Pancreas (tissue), 10 donors: ENCODE measurements around the gene DLG2. TPM values are rescaled to one million over a fixed set of nuclear protein-coding genes. Genes with fewer than 3 reads are reported as not detected.
A peak's percentile ranks its signal among the peaks of the same experiment; 100 is the strongest.

Source experiments
- ATAC-seq, 4 donors: fragments of 200-7000 bp; cut with Tn5 transposase; one replicate each; pipeline versions ENCODE4 v1.8.0 to v1.9.1; 2020; ENCODE audit warnings: mild to moderate bottlenecking in 4 of 4, moderate library complexity in 4 of 4
- DNase-seq, 6 donors: peaks; one replicate each; pipeline ENCODE4 v3.0.0-alpha.2; 2020
- FAIRE-seq: peaks from 2 replicates; lab custom pipeline; 2012; peaks lifted over from hg19 to GRCh38; lab: Jason Lieb, UNC
- H3K27ac ChIP-seq, 4 donors: fragments of 200-600 bp; sonication (generic); 1 replicate in 3 of 4; 2 replicates in 1 of 4; pipeline versions ENCODE4 v1.5.0 to v1.8.0; 2020
- H3K27me3 ChIP-seq, 4 donors: fragments of 200-600 bp; one replicate each; pipeline ENCODE4 v1.8.0; 2021
- H3K36me3 ChIP-seq, 3 donors: fragments of 200-600 bp; sonication (generic) in 1 of 3; one replicate each; pipeline versions ENCODE4 v1.5.0 to v1.8.0; 2020 to 2021
- H3K4me1 ChIP-seq, 3 donors: fragments of 200-600 bp; one replicate each; pipeline ENCODE4 v1.8.0; 2021
- H3K4me3 ChIP-seq, 4 donors: fragments of 200-600 bp; sonication (generic) in 2 of 4; one replicate each; pipeline versions ENCODE4 v1.5.0 to v1.8.0; 2020 to 2021
- H3K9me3 ChIP-seq, 4 donors: fragments of 200-600 bp; one replicate each; pipeline ENCODE4 v1.8.0; 2021
- WGBS, 2 donors: extraction: QIAGEN DNeasy Blood & Tissue Kit; methylation state at CpG; one replicate each; pipeline ENCODE4 v1.1.7; 2013; 5-methylcytosine and 5-hydroxymethylcytosine counted together
- intact Hi-C, 3 donors: fragments of 100-400 bp; cut with DNase I; formaldehyde crosslinking; loops; one replicate each; pipeline versions ENCODE4 v1.11.1 to v1.14.2; 2022
- polyA plus RNA-seq, 2 donors: library from polyadenylated mRNA; stranded (reverse); fragments of 200-250 nt; gene quantifications; one replicate each; pipeline ENCODE4 v1.2.3, GENCODE V29; 2013
- total RNA-seq, 6 donors: library from RNA; stranded (reverse); fragmentation: NEBNext Ultra II Directional in 4 of 6; extraction: Animal tissue kit (Norgen Biotek cat#: 25700) in 4 of 6; gene quantifications; one replicate each; pipeline versions ENCODE4 v1.2.1 to v1.2.4, GENCODE V29; 2021 to 2023
- TF ChIP-seq, protein P1 (sequence below), 4 donors: fragments of 200-600 bp; sonication (generic) in 3 of 4; IDR thresholded peaks; one replicate each; pipeline versions ENCODE4 v1.5.0 to v1.8.0; 2021; ENCODE audit warnings: antibody characterized with exemption in 4 of 4
- donor health status: healthy with polysubstance abuse.
- donor health status: DM: no; HTN: no; CAD: no; lungs with moderate emphysema.
- donor health status: DM: no; HTN: no; CAD: no.
- donor health status: control.
- donor health status: control.
- donor health status: Bipolar disorder and iron deficiency.
- donor health status: DM: yes; HTN: yes; CAD: no.
- donor health status: DM: no; HTN: no; CAD: no.
- donor health status: DM: no; HTN: no; CAD: no.
- donor health status: DM: yes; HTN: yes; CAD: no.

The DLG2 gene
- total and polyA plus RNA-seq, 8 donors, result 1.2 to 5.4 (median 3.6) TPM

DNA sequence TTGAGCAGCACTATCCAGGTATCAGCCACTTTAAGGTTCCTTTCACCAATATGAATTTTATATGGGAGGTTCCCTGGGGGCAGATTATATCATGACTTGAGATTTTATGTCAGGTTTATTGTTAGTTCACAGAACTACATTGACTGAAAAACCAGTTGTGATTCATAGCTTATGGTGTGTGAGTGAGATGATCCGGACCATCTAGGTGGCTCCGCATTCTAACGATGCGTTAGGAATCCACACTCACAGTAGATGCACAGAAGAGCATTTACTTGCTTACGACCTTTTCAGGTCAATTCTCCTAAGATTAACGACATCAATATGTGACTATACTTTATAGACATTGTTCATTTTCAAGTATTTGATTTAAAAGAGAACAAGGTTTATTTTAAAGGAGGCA, 1356.7 kb downstream of the DLG2 start:
- Histone ChIP-seq H3K4me1 (no peaks in the 10 kb centered on the region), H3K27me3 (no peaks in the 10 kb centered on the region), H3K9me3 (no peaks in the 10 kb centered on the region), H3K27ac (no peak overlapping the region), H3K36me3 (no peaks in the 10 kb centered on the region), H3K4me3 (no peak overlapping the region)
- no peak for DNase-seq
- ATAC-seq, result no peak
- WGBS, 2 donors, result 77 to 83% methylated on average over 6 of the region's 6 CpGs
- TF ChIP-seq, protein P1, sequence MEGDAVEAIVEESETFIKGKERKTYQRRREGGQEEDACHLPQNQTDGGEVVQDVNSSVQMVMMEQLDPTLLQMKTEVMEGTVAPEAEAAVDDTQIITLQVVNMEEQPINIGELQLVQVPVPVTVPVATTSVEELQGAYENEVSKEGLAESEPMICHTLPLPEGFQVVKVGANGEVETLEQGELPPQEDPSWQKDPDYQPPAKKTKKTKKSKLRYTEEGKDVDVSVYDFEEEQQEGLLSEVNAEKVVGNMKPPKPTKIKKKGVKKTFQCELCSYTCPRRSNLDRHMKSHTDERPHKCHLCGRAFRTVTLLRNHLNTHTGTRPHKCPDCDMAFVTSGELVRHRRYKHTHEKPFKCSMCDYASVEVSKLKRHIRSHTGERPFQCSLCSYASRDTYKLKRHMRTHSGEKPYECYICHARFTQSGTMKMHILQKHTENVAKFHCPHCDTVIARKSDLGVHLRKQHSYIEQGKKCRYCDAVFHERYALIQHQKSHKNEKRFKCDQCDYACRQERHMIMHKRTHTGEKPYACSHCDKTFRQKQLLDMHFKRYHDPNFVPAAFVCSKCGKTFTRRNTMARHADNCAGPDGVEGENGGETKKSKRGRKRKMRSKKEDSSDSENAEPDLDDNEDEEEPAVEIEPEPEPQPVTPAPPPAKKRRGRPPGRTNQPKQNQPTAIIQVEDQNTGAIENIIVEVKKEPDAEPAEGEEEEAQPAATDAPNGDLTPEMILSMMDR (IDR thresholded peaks at IDR 0.05), result no peak
- intact Hi-C loops, result no loop called here
- no peak for FAIRE-seq

DNA sequence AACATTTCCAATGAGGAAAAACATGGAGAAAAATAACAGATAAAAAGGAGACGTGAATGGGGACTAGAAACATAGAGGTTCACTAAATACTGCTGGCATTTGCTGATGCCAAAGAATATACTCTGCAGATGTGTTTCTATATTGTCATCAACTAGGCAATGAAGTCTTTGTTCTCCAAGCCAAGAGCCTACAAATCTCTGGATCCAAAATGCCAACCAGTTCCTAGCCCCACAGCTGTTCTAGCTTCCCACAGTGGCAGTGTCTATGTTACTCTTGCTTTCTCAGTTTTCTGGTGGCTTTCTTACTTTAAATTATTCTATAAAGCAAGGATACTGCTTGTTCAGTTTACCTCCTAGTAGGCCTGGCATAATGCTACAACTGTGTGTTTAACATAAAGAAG, 1363.1 kb downstream of the DLG2 start:
- Histone ChIP-seq H3K4me3 (no peak overlapping the region), H3K4me1 (no peaks in the 10 kb centered on the region), H3K36me3 (no peaks in the 10 kb centered on the region), H3K27ac (no peak overlapping the region), H3K27me3 (no peaks in the 10 kb centered on the region), H3K9me3 (no peaks in the 10 kb centered on the region)
- intact Hi-C loops, result no loop called here
- FAIRE-seq (no peak), ATAC-seq (no peak), DNase-seq (no peak)
- WGBS, 2 donors, result 58 to 60% methylated on average over 1 of the region's 1 CpG
- TF ChIP-seq, protein P1 (IDR thresholded peaks at IDR 0.05), result no peak

DNA sequence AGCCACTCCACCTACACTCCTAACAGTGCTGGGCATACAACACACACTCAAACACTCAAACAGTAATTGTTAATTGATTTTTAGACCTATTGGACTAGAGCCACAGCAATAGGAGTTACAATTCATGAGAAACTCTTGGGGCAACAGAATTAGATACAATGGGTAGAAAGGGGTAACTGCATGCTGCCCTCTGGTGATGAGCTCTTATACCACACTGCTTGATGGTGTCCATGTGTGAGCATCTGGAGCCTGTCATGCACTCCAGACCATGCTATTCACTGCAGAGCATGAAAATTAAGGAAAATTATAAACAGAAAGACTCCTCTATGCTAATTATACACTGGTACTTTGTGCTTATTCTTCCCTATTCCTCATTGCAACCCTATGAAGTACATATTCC, 1365.4 kb downstream of the DLG2 start:
- H3K27ac ChIP-seq, result no peak overlapping the region
- H3K4me3 ChIP-seq, result no peak overlapping the region
- H3K4me1 ChIP-seq, result no peaks in the 10 kb centered on the region
- no peak for FAIRE-seq
- TF ChIP-seq, protein P1 (IDR thresholded peaks at IDR 0.05), result no peak
- no peaks in the 10 kb centered on the region for H3K27me3 ChIP-seq
- H3K9me3 ChIP-seq, result no peaks in the 10 kb centered on the region
- H3K36me3 ChIP-seq, result no peaks in the 10 kb centered on the region
- peak in 3 of 4 donors; percentile 25 to 64 (median 44) for ATAC-seq
- peak in 1 of 6 donors; percentile 9 for DNase-seq
- intact Hi-C loops, result no loop called here

DNA sequence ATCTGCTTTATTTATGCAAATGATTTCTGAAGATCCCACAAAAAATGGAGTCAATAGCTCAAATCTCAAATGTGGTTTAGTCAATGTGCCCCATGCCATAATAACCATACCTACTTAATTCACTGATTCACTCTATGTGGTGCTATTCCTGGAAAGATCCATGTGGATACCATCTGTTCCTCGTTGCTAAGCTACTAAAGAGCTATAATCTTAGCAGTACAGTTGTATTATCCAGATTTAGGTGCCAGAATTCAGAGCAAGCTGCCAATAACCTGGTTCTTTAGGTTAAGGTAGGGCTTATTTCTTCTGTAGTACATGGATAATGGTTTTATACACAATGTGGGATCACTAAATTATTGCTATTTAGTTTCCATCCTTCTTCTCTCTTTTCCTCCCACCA, 1366.3 kb downstream of the DLG2 start:
- WGBS, 2 donors, result 40 to 53% methylated on average over 1 of the region's 1 CpG
- DNase-seq, result no peak
- H3K36me3 ChIP-seq, result no peaks in the 10 kb centered on the region
- intact Hi-C loops, result no loop called here
- no peak overlapping the region for H3K4me3 ChIP-seq
- no peak for FAIRE-seq
- H3K4me1 ChIP-seq, result no peaks in the 10 kb centered on the region
- H3K27me3 ChIP-seq, result no peaks in the 10 kb centered on the region
- H3K9me3 ChIP-seq, result no peaks in the 10 kb centered on the region
- ATAC-seq, result no peak
- H3K27ac ChIP-seq, result no peak overlapping the region
- TF ChIP-seq, protein P1 (IDR thresholded peaks at IDR 0.05), result no peak

DNA sequence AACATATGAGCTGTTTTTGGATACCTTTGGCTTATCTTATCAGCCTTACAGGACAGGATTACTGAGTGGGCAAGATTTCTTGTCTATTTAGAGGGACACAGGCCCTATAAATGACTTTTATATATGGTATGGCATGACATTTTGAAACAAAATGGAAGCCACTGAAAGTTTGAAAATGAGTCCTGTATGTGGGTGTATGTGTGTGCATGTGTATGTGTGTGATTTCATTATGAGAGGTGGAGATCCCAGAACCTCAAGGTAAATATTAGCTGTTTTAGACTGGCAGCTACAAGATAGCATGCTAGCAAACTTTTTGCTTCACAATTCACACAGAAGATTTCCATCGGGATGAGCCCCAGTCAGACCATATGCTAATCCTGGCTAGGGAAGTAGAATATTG, 1370.5 kb downstream of the DLG2 start:
- DNase-seq, result no peak
- Histone ChIP-seq H3K4me1 (no peaks in the 10 kb centered on the region), H3K36me3 (no peaks in the 10 kb centered on the region), H3K27me3 (no peaks in the 10 kb centered on the region), H3K27ac (no peak overlapping the region), H3K4me3 (no peak overlapping the region), H3K9me3 (no peaks in the 10 kb centered on the region)
- TF ChIP-seq, protein P1 (IDR thresholded peaks at IDR 0.05), result no peak
- ATAC-seq, result no peak
- 78 to 88% methylated on average over 1 of the region's 1 CpG for WGBS, 2 donors
- intact Hi-C loops, result no loop called here
- FAIRE-seq, result no peak
